Activated naive CD4-positive, alpha-beta T cell treated with anti-CD3 and anti-CD28 coated beads, Interleukin-2, amount 50 U/mL, for 24 hours (primary cell): ENCODE measurements around the gene LRRIQ1.

Experiments used
- H3K27ac Mint-ChIP-seq: one replicate; pipeline ENCODE4 v1.8.0; 2021; ENCODE audit warnings: mild to moderate bottlenecking, mixed read lengths
- H3K27me3 Mint-ChIP-seq: one replicate; pipeline ENCODE4 v1.8.0; 2021; ENCODE audit warnings: mixed read lengths
- H3K36me3 Mint-ChIP-seq: one replicate; pipeline ENCODE4 v1.8.0; 2021; ENCODE audit warnings: mixed read lengths
- H3K4me1 Mint-ChIP-seq: one replicate; pipeline ENCODE4 v1.8.0; 2021; ENCODE audit warnings: mixed read lengths
- H3K4me3 Mint-ChIP-seq: one replicate; pipeline ENCODE4 v1.8.0; 2021; ENCODE audit warnings: mild to moderate bottlenecking, mixed read lengths
- H3K9me3 Mint-ChIP-seq: one replicate; pipeline ENCODE4 v1.8.0; 2021; ENCODE audit warnings: mixed read lengths

LRRIQ1 gene

DNA sequence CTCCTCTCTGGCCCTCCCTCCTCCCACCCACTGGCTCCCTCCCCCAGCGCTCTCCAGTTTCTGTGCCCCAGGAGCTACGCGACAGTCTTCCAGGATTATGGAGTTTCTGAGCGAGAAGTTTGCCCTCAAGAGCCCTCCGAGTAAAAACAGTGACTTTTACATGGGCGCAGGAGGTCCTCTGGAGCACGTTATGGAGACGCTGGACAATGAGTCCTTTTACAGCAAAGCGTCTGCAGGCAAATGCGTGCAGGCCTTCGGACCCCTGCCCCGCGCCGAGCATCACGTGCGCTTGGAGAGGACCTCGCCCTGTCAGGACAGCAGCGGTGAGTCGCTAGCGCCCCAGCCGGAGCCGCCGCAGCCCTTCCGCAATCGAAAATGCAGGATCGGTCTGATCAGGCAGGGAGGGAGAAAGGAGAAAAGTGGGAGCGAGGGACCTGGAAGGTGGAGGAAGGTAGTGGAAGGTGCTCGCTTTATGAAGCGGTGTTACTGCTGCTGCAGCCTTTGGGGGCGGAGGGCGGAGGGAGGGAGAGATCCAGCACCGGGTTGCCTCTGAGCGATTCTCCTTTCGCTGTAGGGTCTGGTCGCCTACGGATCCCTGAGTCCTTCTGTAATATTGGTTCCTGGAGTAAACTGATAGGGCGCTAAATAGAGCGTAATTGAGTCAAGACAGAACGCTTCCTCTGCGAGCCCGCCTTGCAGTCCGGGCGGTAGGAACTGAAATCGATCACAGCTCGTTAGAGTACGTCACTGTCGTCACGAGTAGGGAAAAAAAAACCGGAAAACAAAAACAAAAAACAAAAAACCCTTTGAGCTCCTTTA lies 244.2 kb downstream of the LRRIQ1 start, which contains the start of gene ALX1:
Gene ALX1, plus strand, starts transcription at position 56 of the 819 bp plus-strand sequence. Its CDS starts 42 bp downstream, at position 98.
- H3K27me3 Mint-ChIP-seq, result peaks cover 38% of the 10 kb centered on the region
- H3K4me3 Mint-ChIP-seq, result no peak within 1 kb of the TSS
- no peak within 1 kb of the TSS for H3K27ac Mint-ChIP-seq
- no peaks in the 10 kb centered on the region for H3K36me3 Mint-ChIP-seq
- no peaks in the 10 kb centered on the region for H3K4me1 Mint-ChIP-seq
- no peaks in the 10 kb centered on the region for H3K9me3 Mint-ChIP-seq

DNA sequence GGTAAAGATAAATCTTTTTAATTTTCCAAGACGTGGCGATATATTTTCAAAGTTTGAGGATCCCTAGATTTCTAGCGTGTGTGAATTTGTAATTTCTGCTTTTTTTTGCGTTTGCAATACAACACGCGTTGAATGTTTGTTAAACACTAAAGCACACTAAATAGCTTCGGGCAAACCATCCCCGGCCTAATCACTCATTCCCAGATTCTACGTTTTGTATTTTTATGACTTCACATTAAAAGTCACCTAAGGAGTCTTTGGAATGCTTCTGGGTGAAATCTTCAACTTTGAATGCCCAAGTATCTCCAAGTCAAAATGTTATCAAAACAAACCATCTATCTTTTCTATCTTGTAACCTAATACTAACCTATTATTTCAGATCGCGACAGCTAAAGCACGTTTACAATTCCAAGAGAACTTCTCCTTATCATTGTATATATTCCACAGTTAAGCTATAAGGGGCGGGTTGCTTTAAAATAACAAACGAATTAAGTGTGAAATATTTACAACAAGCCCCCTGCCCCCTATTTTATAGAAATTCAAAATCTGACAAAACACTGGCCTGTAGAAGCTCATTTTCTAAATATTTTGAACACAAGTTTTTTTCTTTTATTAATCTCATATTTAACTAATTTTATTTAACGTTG lies 245.0 kb downstream of the LRRIQ1 start:
- Mint-ChIP-seq H3K27ac (no peak overlapping the region), H3K27me3 (peaks cover 34% of the 10 kb centered on the region), H3K4me1 (no peaks in the 10 kb centered on the region), H3K9me3 (no peaks in the 10 kb centered on the region), H3K4me3 (no peak overlapping the region), H3K36me3 (no peaks in the 10 kb centered on the region)

DNA sequence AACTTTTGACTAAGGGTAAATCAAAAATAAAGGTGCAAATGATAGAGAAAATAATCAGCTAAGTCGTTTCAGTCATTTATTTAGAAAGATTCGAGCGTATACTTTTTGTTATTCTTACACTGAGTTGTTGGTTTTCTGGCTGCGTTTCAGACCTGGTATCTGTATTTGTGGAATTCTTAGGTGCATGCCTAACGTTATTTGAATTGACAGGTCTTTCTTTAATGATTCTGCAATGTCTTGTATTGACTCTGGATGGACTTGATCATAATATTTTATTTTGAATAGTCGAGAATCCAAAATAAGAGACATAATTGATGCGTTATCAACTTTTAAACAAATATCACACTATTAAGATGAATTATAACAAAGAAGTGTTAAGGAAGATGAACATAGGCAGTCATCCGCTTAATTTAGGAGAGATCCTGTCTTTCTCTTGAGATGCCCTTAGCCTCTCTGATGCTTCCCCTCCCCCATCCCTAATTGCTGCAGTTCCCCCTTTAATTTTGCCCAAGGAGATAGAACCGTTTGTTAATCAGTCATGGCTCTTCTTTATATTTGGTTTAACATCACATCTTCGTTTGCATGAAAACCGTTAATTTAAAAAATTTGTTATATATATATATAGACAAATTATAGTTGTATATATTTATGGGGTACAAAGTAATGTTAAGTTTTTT lies 245.6 kb downstream of the LRRIQ1 start:
- Mint-ChIP-seq H3K36me3 (no peaks in the 10 kb centered on the region), H3K4me1 (no peaks in the 10 kb centered on the region), H3K27ac (no peak overlapping the region), H3K9me3 (no peaks in the 10 kb centered on the region), H3K27me3 (peaks cover 29% of the 10 kb centered on the region), H3K4me3 (no peak overlapping the region)

DNA sequence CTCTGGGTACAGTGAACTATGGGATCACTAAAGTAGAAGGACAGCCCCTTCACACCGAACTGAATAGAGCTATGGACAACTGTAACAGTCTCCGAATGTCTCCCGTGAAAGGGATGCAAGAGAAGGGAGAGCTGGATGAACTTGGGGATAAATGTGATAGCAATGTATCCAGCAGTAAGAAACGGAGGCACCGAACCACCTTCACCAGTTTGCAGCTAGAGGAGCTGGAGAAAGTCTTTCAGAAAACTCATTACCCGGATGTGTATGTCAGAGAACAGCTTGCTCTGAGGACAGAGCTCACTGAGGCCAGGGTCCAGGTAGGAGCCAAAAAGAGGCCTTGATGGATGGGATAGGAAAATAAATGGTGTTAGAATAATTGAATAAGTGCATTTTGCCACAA lies 247.4 kb downstream of the LRRIQ1 start:
- no peaks in the 10 kb centered on the region for H3K9me3 Mint-ChIP-seq
- no peak overlapping the region for H3K27ac Mint-ChIP-seq
- H3K4me1 Mint-ChIP-seq, result no peaks in the 10 kb centered on the region
- H3K36me3 Mint-ChIP-seq, result no peaks in the 10 kb centered on the region
- no peak overlapping the region for H3K4me3 Mint-ChIP-seq
- peaks cover 25% of the 10 kb centered on the region for H3K27me3 Mint-ChIP-seq
